Measurements from ENCODE around the gene RPTOR. TPM values are rescaled to one million over a fixed set of nuclear protein-coding genes. Genes with fewer than 3 reads are reported as not detected.

RPTOR gene
- total RNA-seq, 2 experiments from 2014 or later: 48.1 to 87.8 TPM

- ChIA-PET POLR2A (interaction anchor here (0.7 kb wide), 1 partner anchor 111 kb away, joined by 3 read pairs; no protein-coding TSS in a partner anchor), CTCF (ENCODE audit: unreplicated experiment) (no interaction called here)
- DNase-seq (ENCODE audit: low spot score): no peak
- peaks cover 33% of the 10 kb centered on the region for H3K36me3 ChIP-seq (ENCODE audit: insufficient read depth, low read length)
- H3K4me3 ChIP-seq (ENCODE audit: low read depth, low read length, poor library complexity, severe bottlenecking): no peak overlapping the region
- no peak overlapping the region for H3K4me2 ChIP-seq (ENCODE audit: low read length)
- H3K9me3 ChIP-seq (ENCODE audit: low read length): no peaks in the 10 kb centered on the region
- no peaks in the 10 kb centered on the region for H3K79me2 ChIP-seq (ENCODE audit: insufficient read depth, low read depth, low read length)
- no peaks in the 10 kb centered on the region for H3K9me2 ChIP-seq (ENCODE audit: insufficient read depth, low read length)
- no peak for TF ChIP-seq EZH2phosphoT487 (IDR thresholded peaks at IDR 0.05; ENCODE audit: borderline replicate concordance, low read depth, low read length)
- TF ChIP-seq CTCF (conservative IDR thresholded peaks at IDR 0.05; ENCODE audit: low read length): no peak
- no peak overlapping the region for H2AFZ ChIP-seq (ENCODE audit: low read length)
- H3K27ac ChIP-seq (ENCODE audit: low read depth, low read length, poor library complexity, severe bottlenecking): no peak overlapping the region
- intact Hi-C loops (cut with micrococcal nuclease; ENCODE audit: unreplicated experiment): no loop called here
- H4K20me1 ChIP-seq (ENCODE audit: insufficient read depth, low read length): no peaks in the 10 kb centered on the region
- H3K4me1 ChIP-seq (ENCODE audit: insufficient read depth, low read length, poor library complexity, severe bottlenecking): peaks cover 10% of the 10 kb centered on the region
- BruUV-seq (replicated peaks): no TSS peak
Observed at GRCh38 chr17:80893604-80894438, 349.2 kb downstream of the RPTOR start.

GRCh38 chr17:80894439-80894721 is 349.7 kb downstream of the RPTOR start:
- Histone ChIP-seq H3K9me3 (ENCODE audit: low read length) (no peaks in the 10 kb centered on the region), H3K79me2 (ENCODE audit: insufficient read depth, low read depth, low read length) (no peaks in the 10 kb centered on the region), H3K27ac (ENCODE audit: low read depth, low read length, poor library complexity, severe bottlenecking) (no peak overlapping the region), H3K4me3 (ENCODE audit: low read depth, low read length, poor library complexity, severe bottlenecking) (no peak overlapping the region), H3K4me1 (ENCODE audit: insufficient read depth, low read length, poor library complexity, severe bottlenecking) (peaks cover 10% of the 10 kb centered on the region), H2AFZ (ENCODE audit: low read length) (no peak overlapping the region), H3K36me3 (ENCODE audit: insufficient read depth, low read length) (peaks cover 39% of the 10 kb centered on the region), H3K4me2 (ENCODE audit: low read length) (no peak overlapping the region), H3K9me2 (ENCODE audit: insufficient read depth, low read length) (no peaks in the 10 kb centered on the region), H4K20me1 (ENCODE audit: insufficient read depth, low read length) (no peaks in the 10 kb centered on the region)
- DNase-seq (ENCODE audit: low spot score): no peak
- BruUV-seq (replicated peaks): no TSS peak
- no peak for TF ChIP-seq EZH2phosphoT487 (IDR thresholded peaks at IDR 0.05; ENCODE audit: borderline replicate concordance, low read depth, low read length)
- no peak for TF ChIP-seq CTCF (conservative IDR thresholded peaks at IDR 0.05; ENCODE audit: low read length)
- CTCF ChIA-PET (ENCODE audit: unreplicated experiment): no interaction called here
- POLR2A ChIA-PET: interaction anchor here (0.7 kb wide), 1 partner anchor 110 kb away, joined by 3 read pairs; no protein-coding TSS in a partner anchor
- intact Hi-C loops (cut with micrococcal nuclease; ENCODE audit: unreplicated experiment): no loop called here

GRCh38 chr17:80894726-80895125 is 350.1 kb downstream of the RPTOR start:
- no peaks in the 10 kb centered on the region for H3K9me3 ChIP-seq (ENCODE audit: low read length)
- peaks cover 10% of the 10 kb centered on the region for H3K4me1 ChIP-seq (ENCODE audit: insufficient read depth, low read length, poor library complexity, severe bottlenecking)
- ChIA-PET POLR2A (interaction anchor here (0.7 kb wide), 1 partner anchor 110 kb away, joined by 3 read pairs; no protein-coding TSS in a partner anchor), CTCF (ENCODE audit: unreplicated experiment) (no interaction called here)
- BruUV-seq (replicated peaks): no TSS peak
- no peak overlapping the region for H3K4me2 ChIP-seq (ENCODE audit: low read length)
- H3K4me3 ChIP-seq (ENCODE audit: low read depth, low read length, poor library complexity, severe bottlenecking): no peak overlapping the region
- intact Hi-C loops (cut with micrococcal nuclease; ENCODE audit: unreplicated experiment): no loop called here
- H3K9me2 ChIP-seq (ENCODE audit: insufficient read depth, low read length): no peaks in the 10 kb centered on the region
- no peak for TF ChIP-seq EZH2phosphoT487 (IDR thresholded peaks at IDR 0.05; ENCODE audit: borderline replicate concordance, low read depth, low read length)
- TF ChIP-seq CTCF (conservative IDR thresholded peaks at IDR 0.05; ENCODE audit: low read length): no peak
- peaks cover 42% of the 10 kb centered on the region for H3K36me3 ChIP-seq (ENCODE audit: insufficient read depth, low read length)
- DNase-seq (ENCODE audit: low spot score): no peak
- H2AFZ ChIP-seq (ENCODE audit: low read length): no peak overlapping the region
- H3K27ac ChIP-seq (ENCODE audit: low read depth, low read length, poor library complexity, severe bottlenecking): no peak overlapping the region
- no peaks in the 10 kb centered on the region for H3K79me2 ChIP-seq (ENCODE audit: insufficient read depth, low read depth, low read length)
- no peaks in the 10 kb centered on the region for H4K20me1 ChIP-seq (ENCODE audit: insufficient read depth, low read length)

Measured in OCI-LY7 (cell line).